SK-MEL-5 (cell line): ENCODE data around the gene NXPE3. TPM values are rescaled to one million over a fixed set of nuclear protein-coding genes. Genes with fewer than 3 reads are reported as not detected.
"Not testable (repeated sequence)": the region's sequence is repeated elsewhere in the genome, so short reads cannot be mapped to it uniquely, and the experiment has no call there.

ENCODE experiments used
- DNase-seq: peaks from one replicate; pipeline ENCODE4 v3.0.0-alpha.2; 2016; ENCODE audit warnings: low read depth, low spot score
- in situ Hi-C: cut with HindIII; loops from 2 replicates; pipeline ENCODE4 v1.10.0; 2016; ENCODE audit warnings: low sequenced_read_pairs, high pct_unique_total_duplicates, low pct_unique_long_range_greater_than_20kb
- total RNA-seq: library from RNA; depleted of rRNA; stranded (reverse); fragments of >200 nt; shearing (Covaris generic); gene quantifications from 2 replicates; pipeline ENCODE4 v1.2.3, GENCODE V29; 2014

The NXPE3 gene
- total RNA-seq, 1 experiment from 2014 or later, result 3.0 TPM

- DNase-seq, result peak; percentile 37
- in situ Hi-C loops, result no loop called here
Measured at GRCh38 chr3:101858464-101859030, 79.5 kb downstream of the NXPE3 start.

DNA sequence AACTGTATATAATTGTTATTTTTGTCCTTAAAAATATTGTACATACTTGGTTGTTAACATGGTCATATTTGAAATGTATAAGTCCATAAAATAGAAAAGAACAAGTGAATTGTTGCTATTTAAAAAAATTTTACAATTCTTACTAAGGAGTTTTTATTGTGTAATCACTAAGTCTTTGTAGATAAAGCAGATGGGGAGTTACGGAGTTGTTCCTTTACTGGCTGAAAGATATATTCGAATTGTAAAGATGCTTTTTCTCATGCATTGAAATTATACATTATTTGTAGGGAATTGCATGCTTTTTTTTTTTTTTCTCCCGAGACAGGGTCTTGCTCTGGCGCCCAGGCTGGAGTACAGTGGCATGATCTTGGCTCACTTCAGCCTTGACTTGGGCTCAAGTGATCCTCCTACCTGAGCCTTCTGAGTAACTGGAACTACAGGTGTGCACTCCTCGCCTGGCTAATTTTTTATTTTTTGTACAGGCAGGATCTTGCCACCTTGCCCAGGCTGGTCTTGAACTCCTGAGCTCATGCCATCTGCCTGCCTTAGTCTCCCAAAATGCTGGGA, 81.0 kb downstream of the NXPE3 start:
- peak; percentile 28 for DNase-seq
- in situ Hi-C loops, result no loop called here

- in situ Hi-C loops, result no loop called here
- DNase-seq, result peak; percentile 15
Measured at GRCh38 chr3:101861212-101861788, 82.3 kb downstream of the NXPE3 start.

- DNase-seq, result peak; percentile 49
- in situ Hi-C loops, result no loop called here
Measured at GRCh38 chr3:101861789-101862415, 82.9 kb downstream of the NXPE3 start.

- DNase-seq, result peak; percentile 50
- in situ Hi-C loops, result no loop called here
Measured at GRCh38 chr3:101862416-101863165, 83.6 kb downstream of the NXPE3 start.

DNA sequence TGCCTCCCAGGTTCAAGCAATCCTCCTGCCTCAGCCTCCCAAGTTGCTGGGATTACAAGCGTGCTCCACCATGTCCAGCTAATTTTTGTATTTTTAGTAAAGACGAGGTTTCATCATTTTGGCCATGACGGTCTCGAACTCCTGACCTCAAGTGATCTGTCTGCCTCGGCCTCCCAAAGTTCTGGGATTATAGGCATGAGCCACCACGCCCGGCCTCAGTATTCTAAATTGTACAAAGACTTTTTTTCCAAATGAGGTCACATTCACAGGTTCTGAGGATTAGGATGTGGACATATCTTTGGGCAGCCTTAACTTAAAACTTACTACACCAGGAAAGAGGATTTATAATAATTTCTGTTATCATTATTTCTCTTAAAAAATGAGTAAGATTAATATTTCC, 85.9 kb downstream of the NXPE3 start:
- in situ Hi-C loops, result not testable (repeated sequence)
- peak; percentile 23 for DNase-seq

DNA sequence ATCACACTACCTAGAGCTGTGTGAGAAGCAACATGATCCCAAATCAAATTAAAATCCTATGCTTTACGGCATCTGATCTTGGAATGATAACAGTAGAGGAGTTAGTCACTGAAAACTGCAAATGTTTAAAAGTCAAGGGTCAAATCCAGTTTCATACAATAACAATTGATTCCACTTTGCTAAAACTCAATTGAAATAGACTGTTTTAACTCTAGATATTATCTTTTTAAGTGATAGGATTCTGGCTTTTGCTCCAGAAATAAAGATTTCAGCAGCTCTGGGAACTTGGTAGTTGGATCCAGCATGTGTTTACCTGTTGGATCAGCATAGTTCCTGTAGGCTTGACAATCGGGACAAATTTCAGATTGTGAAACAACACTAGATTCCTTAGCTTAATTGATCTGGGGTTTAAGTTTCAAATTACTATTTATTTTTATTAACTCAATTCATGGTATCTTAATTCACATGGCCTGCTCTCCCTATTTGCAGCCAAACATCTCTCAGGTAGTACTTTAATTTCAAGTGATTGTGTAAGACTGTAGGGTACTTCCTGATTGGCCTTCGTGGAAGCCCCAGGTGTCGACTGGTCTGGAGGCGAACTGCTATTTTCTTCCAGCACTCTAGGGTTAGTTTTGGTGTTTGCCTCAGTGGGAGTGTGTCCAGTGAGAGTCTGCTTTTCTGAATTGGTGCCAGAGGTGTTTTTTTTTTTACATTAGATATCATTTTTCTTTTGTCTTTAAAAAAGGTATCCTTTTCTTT, 86.9 kb downstream of the NXPE3 start:
- in situ Hi-C loops, result no loop called here
- DNase-seq, result peak; percentile 52

DNA sequence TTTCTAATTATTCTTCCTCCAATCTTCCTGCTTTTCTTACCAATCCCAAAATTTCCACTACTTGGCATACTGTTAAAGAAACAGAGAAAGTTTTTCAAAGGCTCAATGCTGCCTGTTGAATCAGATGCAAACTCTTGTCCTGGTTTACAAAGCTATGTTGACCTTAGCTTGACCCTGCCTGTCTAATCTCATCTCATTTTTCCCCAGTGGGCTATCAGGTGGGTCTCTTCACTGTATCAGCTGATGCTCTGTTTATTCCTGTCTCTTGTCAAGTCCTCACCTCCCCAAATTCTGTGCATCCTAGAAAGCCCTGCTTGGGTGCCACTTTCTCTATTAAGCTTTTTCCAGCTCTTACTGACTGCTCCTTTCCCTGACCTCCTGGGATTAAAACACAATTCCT, 88.5 kb downstream of the NXPE3 start:
- in situ Hi-C loops, result no loop called here
- peak; percentile 12 for DNase-seq

DNA sequence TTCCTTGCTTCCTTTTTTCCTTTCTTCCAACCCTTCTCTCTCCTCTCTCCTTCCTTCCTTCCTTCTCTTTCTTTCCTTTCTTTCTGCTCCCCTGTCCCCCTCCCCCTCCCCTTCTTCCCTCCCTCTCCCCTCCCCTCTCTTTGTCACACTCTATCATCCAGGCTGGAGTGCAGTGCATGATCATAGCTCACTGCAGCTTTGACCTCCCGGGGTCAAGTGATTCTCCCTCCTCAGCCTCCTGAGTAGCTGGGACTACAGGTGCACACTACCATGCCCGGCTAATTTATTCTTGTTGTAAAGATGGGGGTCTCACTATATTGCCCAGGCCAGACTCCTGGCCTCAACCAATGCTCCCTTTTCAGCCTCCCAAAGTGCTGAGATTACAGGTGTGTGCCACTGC, 89.0 kb downstream of the NXPE3 start:
- in situ Hi-C loops, result no loop called here
- no peak for DNase-seq

GRCh38 chr3:101868534-101869464, 89.8 kb downstream of the NXPE3 start:
- in situ Hi-C loops, result no loop called here
- peak; percentile 10 for DNase-seq

DNA sequence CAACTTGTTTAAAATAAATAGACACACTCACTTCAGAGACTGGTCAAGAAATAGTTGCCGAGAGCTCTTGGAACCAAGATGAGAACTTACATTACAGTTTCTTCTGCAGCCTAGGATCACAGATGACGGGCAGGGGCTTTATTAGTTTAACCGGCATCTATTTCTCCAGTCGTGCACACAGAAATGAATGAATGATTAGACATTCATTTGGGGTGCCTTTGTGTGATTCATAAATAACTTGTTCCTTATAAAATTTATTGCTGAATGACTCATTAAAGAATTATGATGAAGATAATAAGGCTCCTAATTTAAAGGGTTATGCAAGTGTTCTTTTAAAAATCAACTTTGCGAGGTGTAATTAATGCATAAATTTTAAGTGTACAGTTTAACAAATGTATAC, 91.1 kb downstream of the NXPE3 start:
- in situ Hi-C loops, result no loop called here
- DNase-seq, result no peak

- in situ Hi-C loops, result no loop called here
Measured at GRCh38 chr3:101873619-101874018, 94.6 kb downstream of the NXPE3 start.

GRCh38 chr3:101876142-101876541, 97.1 kb downstream of the NXPE3 start:
- in situ Hi-C loops, result no loop called here
- no peak for DNase-seq

More at GRCh38 chr3:101873619-101874018, 94.6 kb downstream of the NXPE3 start:
- DNase-seq, result no peak
